HG03175 (cell line): ENCODE measurements around the gene ADRA2C.

Source experiments
- ATAC-seq: cut with Tn5 transposase; IDR thresholded peaks from one replicate; pipeline ENCODE4 v1.9.1; 2021; ENCODE audit warnings: mild to moderate bottlenecking, moderate library complexity; ENCODE audit not compliant: unreplicated experiment

Gene ADRA2C

DNA sequence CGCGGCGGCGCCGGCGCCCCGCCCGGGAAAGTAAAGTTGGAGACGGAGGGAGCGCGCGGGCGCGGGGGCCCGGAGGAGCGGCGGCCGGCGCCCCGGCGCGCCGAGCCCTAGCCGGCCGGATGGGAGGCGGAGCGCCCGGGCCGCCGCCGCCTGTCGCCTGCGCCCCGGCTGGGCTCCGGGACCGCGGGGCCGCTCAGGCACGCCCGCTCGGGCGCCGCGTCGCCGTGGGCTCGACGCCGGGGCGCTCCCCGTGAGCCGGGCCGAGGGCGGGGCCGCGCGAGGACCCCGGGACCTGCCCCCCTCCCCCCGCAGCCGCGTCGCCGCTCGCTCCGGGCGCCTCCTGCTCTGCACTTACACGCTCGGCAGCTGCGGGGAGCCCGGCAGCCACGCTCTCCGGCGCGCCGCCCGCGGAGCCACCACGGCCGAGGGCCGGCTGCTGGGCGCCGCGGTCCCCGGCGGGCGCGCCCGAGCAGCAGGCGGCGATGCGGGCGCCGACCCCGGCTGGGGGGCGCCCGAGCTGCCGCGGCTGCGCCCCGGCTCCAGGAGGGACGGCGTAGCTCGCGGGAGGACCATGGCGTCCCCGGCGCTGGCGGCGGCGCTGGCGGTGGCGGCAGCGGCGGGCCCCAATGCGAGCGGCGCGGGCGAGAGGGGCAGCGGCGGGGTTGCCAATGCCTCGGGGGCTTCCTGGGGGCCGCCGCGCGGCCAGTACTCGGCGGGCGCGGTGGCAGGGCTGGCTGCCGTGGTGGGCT is at the start of gene ADRA2C:
Gene ADRA2C (plus strand): TSS at position 350 of the 749 bp plus-strand sequence. CDS start 222 bp downstream, at position 572.
- ATAC-seq = no peak

DNA sequence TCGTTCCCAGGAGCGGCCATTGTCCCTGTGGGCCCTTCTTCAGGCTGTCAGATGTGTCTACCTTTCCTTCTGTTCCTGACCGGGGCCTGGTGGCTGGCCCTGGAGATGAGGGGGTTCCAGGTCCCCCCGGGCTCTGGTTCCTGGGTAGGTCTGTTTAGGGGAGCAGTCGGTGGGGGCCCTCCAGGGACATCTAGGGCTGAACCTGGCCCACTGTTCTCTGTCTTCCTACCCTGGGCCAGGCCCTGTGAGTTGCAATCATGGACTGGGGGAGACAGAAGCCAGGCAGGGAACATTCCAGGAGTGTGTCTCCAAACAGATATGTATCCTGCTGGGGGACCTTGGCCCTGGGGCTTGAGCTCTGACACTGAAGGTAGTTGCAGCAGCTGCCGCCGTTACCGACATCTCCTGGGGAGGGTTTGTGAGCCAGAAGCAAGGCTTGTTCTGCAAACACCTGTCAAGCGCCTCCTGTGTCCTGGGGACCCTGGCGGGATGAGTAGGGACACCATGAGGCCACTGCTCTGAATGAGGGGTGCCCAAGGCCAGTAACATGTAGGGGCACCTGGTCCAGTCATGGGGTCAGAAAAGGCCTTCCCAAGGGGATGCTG is 49.5 kb upstream of the ADRA2C start:
- ATAC-seq = no peak

DNA sequence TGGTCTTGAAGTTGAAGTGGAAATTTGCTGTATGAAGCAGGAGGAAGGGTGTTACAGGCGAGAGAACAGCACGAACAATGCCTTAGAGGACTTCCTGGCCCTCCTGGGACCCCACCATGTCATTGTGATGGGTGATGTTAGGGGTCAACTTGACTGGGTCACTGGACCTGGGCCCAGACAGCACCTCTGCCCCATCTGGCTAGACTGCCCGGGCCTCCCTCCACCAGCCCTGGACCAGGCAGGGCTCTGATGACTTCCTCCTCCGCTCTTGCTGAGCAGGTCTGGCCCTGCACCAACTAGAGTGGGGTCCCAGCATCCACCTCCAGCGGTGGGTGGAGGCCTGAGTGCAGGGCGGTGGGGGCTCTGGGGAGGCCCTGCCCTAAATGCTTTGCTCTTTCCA is 48.9 kb upstream of the ADRA2C start:
- ATAC-seq = no peak

DNA sequence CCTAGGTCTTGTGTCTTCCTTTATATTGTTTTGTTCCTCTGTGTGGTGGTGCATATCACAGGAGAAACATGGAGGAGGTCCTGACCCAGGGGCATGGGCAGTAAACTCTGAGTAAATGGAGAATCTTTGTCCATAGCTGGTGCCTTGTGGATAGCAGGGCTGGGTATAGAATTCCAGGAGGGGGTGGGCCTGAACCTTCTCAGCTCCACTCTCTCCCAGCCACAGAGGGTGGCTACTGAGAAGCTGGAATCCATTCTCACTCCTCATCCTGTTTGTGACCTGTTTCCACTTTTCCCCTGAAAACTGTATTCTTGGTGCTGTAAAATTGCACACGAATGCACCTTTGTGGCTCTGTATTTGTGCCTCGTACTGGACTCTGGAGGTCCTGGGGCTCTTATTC is 47.7 kb upstream of the ADRA2C start:
- no peak for ATAC-seq

DNA sequence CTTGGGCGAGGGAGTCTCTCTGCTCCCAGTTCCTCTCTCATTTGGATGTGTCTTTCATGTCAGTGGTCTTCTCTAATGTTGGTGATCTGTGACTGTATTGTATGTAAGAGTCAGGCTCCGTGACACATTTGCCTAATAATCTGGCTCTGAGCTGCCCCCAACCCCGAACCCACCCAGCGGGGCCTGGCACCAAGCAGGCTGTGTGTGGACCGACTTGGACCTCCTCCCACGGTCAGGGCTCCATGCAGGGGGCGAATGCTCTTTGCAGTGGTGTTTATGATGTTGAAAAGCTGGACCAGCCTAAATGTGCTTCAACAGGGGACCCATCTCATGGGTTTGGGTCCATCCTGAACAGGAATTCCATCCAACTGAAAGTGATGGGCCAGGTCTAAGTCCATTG is 47.0 kb upstream of the ADRA2C start:
- ATAC-seq = no peak

DNA sequence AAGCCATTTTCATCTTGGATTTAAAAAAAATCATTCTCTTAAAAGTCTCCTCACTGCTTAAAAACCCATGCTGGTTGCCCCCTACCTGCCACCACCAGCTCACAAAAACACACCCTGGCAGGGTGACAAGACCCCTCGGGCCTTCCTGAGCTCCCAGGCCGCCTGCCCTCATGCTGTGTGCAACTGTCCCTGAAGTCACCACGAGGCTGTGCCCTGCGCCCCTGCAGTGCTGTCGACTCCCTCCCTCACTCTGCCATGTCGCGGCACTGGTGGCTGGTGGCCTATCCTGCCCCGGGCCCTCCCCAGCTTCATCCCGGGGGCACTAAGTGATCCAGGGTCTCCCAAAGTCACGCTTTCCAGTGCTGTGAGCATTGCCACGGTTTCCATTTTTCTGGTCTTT is 46.3 kb upstream of the ADRA2C start:
- no peak for ATAC-seq

DNA sequence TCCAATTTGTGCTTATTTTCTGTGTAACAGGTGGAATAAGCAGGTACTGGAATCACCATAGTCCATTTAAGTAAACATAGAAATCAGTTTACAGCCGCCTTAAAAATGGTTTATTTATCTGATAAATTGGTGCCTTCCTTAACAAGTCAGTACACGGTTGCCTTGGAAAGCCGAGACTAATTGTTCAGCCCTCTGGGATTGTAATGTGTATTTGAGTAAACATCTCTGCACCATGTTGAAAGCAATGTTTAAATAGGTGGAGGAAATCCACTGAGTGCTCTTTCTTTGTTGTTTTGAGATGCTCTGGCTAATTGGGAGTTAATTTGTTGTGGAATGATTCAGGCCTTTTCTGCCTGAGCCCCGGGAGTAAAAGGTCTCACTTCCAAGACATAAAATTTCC is 45.7 kb upstream of the ADRA2C start:
- ATAC-seq = no peak

DNA sequence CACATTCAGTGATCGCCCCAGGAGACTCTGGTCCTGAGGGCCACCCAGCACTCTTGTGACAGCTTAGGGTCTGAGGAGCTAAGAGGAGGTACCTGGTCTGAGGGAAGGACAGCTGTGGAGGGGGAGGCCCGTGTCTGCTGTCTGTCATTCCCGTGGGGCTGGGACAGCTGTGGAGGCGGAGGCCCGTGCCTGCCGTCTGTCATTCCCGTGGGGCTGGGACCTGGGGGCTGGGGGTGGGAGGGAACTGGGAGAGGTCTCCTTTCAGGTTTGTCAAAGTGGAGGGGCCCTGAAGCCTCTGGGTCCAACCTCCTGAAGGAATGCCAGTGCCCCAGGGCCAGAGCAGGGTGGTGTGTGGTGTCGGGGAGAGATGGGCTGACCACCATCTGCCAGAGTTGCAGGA is 45.0 kb upstream of the ADRA2C start:
- no peak for ATAC-seq

DNA sequence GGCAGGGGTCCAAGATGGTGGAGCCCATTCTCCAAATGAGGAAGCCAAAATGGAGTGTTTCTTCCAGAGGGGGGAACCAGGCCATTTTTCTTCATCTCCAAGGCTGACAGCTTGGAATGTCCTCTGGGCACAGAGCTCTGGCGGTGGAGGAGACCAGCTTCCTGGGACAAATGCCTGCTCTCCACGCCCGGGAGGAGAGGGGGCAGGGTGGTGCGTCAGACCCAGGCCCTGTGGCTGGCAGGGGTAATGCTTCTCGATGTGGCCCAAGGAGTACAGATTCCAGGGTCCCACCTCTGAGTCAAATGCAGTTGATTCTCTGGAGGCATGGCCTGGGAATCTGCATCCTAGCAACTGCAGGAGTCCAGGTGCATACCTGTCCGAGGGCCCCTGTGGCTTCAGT is 44.6 kb upstream of the ADRA2C start:
- ATAC-seq = no peak

DNA sequence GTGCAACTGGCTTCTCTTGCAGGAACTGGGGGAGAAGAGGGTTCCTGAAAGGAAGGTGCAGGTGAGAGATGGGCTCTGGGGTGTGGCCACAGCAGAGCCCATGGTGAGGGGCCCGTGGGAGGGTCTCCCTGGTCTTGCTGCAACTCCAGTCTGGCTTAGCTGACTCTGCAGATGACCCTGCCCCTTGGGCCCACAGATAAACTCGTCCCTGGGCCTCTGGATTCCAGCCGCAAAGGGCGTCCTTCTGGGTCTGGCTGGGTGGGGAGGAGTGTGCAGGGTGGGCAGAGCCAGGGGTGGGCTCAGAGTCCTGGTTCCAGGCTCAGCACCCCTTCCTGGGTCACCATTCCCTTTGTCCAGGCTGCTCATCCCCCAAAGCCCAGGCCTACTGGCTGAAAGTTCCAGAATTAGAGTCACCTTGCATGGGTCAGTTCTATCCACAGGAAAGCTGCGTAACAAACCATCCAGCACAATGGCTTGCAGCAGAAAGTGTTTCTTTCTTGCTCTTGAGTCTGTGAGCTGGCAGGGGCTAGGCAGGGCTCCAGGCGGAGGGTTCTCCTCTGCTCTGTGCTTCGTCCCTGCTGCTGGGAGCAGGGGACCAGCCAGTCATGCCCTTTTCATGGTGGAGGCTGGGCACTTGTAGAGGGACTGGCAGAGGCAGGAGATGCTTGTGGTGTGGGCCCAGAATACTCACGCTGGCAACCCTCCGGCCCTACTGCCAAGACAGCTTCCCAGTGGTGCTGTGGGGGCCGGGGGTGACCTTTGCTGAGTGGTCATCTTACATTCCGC is 43.5 kb upstream of the ADRA2C start:
- no peak for ATAC-seq

DNA sequence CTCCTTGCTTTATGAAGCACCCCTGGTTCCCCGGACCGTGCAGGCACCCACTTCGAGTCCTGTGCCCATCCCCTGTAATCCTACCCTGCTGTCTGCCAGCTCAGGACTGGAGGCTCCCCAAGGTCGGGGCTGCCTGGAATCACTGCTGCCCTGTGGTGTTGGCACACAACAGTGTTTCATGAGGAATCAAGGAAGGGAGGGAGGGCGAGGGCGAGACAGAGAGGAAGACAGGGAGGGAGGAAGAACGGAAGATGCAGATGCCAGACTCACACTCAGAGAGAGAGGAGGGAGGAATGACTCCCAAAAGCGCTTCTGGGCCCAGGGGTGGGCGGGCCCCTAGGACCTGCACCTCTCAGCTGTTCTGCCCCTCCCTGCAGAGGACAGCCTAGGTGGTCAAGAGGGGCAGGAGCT is 42.9 kb upstream of the ADRA2C start:
- no peak for ATAC-seq

DNA sequence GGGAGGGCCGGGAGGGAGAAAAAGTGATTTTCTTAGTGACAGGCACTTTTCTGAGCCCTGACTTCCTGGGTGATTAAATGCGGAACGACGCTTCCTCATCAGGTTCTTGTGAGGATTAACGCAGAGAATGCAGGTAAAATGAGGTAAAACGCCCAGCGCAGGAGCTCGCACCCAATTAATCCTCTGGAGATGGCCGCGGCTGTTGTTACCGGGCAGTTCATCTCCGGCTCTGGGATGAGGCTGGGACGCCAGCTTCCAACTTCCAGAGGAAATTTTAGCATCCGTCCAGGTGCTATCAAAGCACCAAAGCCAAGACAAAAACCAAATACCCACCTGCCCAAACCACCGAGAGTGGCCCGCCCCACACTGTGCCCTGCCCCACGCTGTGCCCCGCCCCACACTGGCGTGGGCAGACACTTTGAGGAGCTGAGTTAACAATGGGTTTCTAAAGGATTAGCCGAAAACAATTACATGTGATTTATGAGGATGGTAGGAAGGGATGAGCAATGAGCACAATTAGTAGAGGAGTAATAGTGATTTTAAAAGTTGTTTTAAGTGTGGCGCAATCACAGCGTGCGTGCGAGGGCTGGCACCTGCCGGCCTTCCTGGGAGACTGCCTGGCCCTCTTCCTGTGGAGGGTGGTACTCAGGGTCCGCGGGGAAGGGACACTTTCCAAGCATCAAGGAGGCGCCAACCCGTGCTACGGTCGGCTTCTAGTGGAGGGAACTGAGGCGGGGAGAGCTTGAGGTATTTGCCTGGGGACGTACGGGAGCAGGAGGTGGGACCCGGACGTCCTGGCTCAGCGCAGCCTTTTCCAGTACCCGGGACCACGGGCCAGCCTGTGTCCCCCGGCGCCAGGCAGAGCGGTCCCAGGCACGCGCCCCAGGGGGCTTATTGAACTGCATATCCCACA is 41.6 kb upstream of the ADRA2C start:
- ATAC-seq = no peak

DNA sequence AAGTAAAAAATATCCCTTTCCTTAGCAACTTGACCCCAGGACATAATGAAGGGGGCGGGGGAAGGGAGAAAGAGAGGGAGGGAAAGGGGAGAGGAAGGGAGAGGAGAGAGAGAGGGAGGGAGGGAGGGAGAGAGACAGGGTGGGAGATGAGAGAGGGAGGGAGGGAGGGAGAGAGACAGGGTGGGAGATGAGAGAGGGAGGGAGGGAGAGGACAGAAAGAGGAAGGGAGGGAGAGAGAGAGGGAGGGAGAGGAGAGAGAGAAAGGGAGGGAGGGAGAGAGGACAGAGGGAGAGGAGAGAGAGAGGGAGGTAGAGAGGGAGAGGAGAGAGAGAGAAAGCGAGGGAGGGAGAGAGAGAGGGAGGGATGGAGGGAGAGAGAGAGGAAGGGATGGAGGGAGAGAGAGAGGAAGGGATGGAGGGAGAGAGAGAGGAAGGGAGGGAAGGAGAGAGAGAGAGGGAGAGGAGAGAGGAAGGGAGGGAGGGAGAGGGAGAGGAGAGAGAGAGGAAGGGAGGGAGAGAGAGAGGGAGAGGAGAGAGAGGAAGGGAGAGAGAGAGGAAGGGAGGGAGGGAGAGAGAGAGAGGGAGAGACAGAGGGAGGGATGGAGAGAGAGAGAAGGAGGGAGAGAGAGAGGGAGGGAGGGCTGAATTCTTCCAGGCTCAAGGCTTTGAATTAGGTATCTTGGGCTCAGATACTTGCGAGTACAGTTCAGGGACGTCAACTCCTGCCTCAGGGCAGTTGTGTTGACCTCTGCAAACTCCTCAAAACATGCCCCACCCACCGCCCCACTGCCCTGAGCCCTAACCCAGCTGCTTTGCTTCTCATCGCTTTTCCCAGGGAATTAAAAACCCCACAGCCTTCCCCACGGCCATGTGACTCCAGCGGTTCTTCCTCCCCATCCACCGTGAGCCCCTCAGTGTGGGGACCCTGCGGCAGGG is 40.0 kb upstream of the ADRA2C start:
- ATAC-seq = no peak

DNA sequence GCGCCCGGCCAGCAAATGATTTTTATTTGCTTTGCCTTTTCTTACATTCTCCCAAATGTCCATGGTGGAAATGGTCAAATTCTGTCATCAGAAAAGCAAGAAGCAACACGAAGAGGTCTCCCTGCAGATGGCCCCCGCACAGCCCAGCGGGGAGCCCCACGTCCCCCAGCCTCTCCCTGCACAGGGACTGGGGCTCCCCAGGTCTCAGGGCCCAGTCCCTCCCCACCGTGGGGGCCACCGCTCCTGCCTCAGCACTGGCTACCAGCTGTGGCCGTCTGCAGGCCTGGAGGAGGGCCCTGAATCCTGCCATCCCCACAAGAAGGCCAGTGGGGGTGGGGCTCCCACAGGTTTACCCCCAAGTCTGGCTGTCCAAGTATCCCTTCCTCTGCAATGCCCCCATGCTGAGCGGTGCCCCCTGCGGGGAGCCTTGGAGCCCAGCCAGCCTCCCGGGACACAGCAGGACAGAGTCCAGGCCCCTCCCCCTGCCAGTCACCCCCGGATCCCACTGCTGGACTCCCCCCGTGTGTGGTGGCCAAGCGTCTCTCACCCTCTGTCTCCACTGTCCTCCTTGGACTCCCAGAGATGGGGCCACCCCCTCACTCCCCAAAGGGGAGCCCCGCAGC is 38.2 kb upstream of the ADRA2C start:
- no peak for ATAC-seq

DNA sequence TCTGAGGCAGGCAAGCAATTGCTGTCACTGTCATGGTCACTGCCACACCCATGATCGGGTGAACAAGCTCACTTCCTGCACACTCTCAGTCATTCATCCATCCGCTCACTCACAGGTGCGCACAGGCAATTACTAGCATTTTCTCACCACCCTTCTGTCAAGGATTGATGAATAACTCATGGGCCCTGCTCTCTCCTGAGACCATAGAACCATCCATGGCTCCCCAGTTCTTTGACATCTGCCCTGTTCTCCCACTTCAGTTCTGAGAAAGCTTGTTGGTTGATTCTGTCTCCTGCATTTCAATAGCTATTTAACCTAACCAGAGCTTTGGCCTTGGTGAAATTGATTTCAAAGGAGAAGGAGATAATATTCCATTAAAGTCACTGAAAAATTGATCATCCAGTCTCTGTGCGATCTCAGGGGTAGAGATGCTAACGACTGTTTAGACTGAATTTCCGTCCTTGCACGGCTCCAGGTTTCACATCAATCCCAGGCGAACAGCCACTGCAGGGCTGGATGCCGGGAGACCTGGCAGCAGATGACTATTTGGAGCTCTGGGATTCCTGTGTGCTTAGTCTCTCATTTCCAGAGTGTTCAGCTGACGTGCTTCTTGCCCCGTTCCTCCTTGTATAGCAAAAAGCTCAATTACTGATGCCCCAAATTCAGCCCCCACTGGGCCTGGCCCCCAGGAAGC is 36.9 kb upstream of the ADRA2C start:
- ATAC-seq = no peak

DNA sequence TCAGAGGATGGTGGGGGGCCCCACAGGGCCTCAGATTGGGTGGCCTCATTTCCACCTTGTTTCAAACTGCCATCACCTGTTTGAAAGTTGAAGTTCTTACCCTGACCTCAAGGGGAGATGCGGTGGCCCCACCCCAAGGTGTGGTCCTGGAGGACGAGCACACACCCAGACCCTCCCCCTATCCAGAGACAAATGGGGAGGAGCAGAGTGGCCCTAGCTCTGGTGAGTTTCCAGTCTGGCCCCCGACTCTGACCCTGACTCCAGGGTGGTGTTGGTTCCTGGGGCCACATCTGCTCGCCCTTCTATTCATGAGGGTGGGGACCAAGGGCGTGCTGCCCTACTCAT is 36.3 kb upstream of the ADRA2C start:
- ATAC-seq = no peak

DNA sequence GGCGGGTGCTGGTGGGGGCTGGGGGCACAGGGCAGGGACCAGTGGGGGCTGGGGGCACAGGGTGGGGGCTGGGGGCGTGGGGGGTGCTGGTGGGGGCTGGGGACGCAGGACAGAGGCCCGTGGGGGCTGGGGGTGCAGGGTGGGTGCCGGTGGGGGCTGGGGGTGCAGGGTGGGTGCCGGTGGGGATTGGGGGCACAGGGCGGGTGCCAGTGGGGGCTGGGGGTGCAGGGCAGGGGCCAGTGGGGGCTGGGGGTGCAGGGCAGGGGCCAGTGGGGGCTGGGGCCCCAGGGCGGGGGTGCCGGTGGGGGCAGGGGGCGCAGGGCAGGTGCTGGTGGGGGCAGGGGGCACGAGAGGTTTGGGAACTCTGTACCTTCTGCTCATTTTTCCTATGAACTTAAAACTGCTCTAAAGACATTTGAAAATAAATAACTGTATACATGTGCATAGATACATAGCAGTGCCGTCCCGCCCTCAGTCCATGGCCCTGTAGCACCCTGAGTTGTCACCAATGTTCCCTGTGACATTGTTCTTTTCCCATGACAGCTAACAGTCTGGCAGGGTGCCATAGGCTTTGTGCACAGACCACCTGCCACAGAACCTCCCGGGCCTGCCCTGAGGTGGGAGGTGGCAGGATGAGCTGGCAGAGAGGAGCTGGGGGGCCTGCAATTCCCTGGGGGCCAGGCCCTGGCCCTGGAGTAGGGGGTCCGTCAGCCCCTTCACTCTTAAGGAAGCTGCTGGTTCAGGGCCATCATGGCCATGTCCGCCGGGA is 35.6 kb upstream of the ADRA2C start:
- ATAC-seq = no peak
